ENCODE measurements around the gene SLF2. TPM values are rescaled to one million over a fixed set of nuclear protein-coding genes. Genes with fewer than 3 reads are reported as not detected.
"Not testable (repeated sequence)": the region's sequence is repeated elsewhere in the genome, so short reads cannot be mapped to it uniquely, and the experiment has no call there.

Gene SLF2
- total RNA-seq, 2 experiments from 2014 or later = 30.2 to 30.5 TPM

GRCh38 chr10:100970914-100971811 is 58.4 kb downstream of the SLF2 start:
- no peak overlapping the region for H3K27ac Mint-ChIP-seq
- no peaks in the 10 kb centered on the region for H3K9me3 Mint-ChIP-seq
- H3K36me3 Mint-ChIP-seq = no peaks in the 10 kb centered on the region
- peaks cover 13% of the 10 kb centered on the region for H3K4me1 Mint-ChIP-seq
- H3K4me3 Mint-ChIP-seq = no peak overlapping the region
- H3K27me3 Mint-ChIP-seq = no peaks in the 10 kb centered on the region
- DNase-seq = no peak

GRCh38 chr10:100972115-100972903 is 59.5 kb downstream of the SLF2 start:
- Mint-ChIP-seq H3K36me3 (no peaks in the 10 kb centered on the region), H3K27me3 (no peaks in the 10 kb centered on the region), H3K4me1 (peaks cover 13% of the 10 kb centered on the region), H3K4me3 (no peak overlapping the region), H3K27ac (no peak overlapping the region), H3K9me3 (no peaks in the 10 kb centered on the region)
- no peak for DNase-seq

GRCh38 chr10:100972904-100973535 is 60.3 kb downstream of the SLF2 start:
- Mint-ChIP-seq H3K27me3 (no peaks in the 10 kb centered on the region), H3K27ac (no peak overlapping the region), H3K4me1 (peaks cover 13% of the 10 kb centered on the region), H3K9me3 (no peaks in the 10 kb centered on the region), H3K4me3 (no peak overlapping the region), H3K36me3 (no peaks in the 10 kb centered on the region)
- no peak for DNase-seq

GRCh38 chr10:100975397-100975796 is 62.6 kb downstream of the SLF2 start:
- not testable (repeated sequence) for H3K27ac Mint-ChIP-seq, H3K4me3 Mint-ChIP-seq, H3K27me3 Mint-ChIP-seq, H3K9me3 Mint-ChIP-seq, H3K36me3 Mint-ChIP-seq, H3K4me1 Mint-ChIP-seq, DNase-seq

- peaks cover 4% of the 10 kb centered on the region for H3K4me1 Mint-ChIP-seq
- H3K27ac Mint-ChIP-seq = no peak overlapping the region
- no peak for DNase-seq
- H3K27me3 Mint-ChIP-seq = no peaks in the 10 kb centered on the region
- H3K36me3 Mint-ChIP-seq = no peaks in the 10 kb centered on the region
- no peak overlapping the region for H3K4me3 Mint-ChIP-seq
- H3K9me3 Mint-ChIP-seq = no peaks in the 10 kb centered on the region
These were observed 64.1 kb downstream of the SLF2 start for GRCh38 chr10:100976906-100977305.

GRCh38 chr10:100977436-100977835 is 64.7 kb downstream of the SLF2 start:
- Mint-ChIP-seq H3K36me3 (no peaks in the 10 kb centered on the region), H3K4me3 (no peak overlapping the region)

GRCh38 chr10:100978121-100978900 is 65.5 kb downstream of the SLF2 start:
- no peaks in the 10 kb centered on the region for H3K9me3 Mint-ChIP-seq
- H3K27ac Mint-ChIP-seq = no peak overlapping the region
- no peak overlapping the region for H3K4me3 Mint-ChIP-seq
- DNase-seq = no peak
- H3K36me3 Mint-ChIP-seq = no peaks in the 10 kb centered on the region
- no peaks in the 10 kb centered on the region for H3K27me3 Mint-ChIP-seq
- no peaks in the 10 kb centered on the region for H3K4me1 Mint-ChIP-seq

More at GRCh38 chr10:100977436-100977835, 64.7 kb downstream of the SLF2 start:
- Mint-ChIP-seq H3K27me3 (no peaks in the 10 kb centered on the region), H3K4me1 (peaks cover 3% of the 10 kb centered on the region), H3K27ac (no peak overlapping the region), H3K9me3 (no peaks in the 10 kb centered on the region)
- no peak for DNase-seq

GRCh38 chr10:100978901-100979195 is 66.1 kb downstream of the SLF2 start:
- H3K9me3 Mint-ChIP-seq = no peaks in the 10 kb centered on the region
- H3K27ac Mint-ChIP-seq = no peak overlapping the region
- no peaks in the 10 kb centered on the region for H3K27me3 Mint-ChIP-seq

GRCh38 chr10:100979791-100980272 is 67.1 kb downstream of the SLF2 start:
- DNase-seq = no peak
- Mint-ChIP-seq H3K27me3 (no peaks in the 10 kb centered on the region), H3K27ac (no peak overlapping the region), H3K9me3 (no peaks in the 10 kb centered on the region), H3K4me3 (no peak overlapping the region), H3K36me3 (no peaks in the 10 kb centered on the region), H3K4me1 (no peaks in the 10 kb centered on the region)

More at GRCh38 chr10:100978901-100979195, 66.1 kb downstream of the SLF2 start:
- DNase-seq = no peak
- Mint-ChIP-seq H3K4me3 (no peak overlapping the region), H3K36me3 (no peaks in the 10 kb centered on the region), H3K4me1 (no peaks in the 10 kb centered on the region)

- Mint-ChIP-seq H3K9me3 (no peaks in the 10 kb centered on the region), H3K4me3 (no peak overlapping the region), H3K4me1 (no peaks in the 10 kb centered on the region), H3K36me3 (no peaks in the 10 kb centered on the region), H3K27me3 (no peaks in the 10 kb centered on the region), H3K27ac (no peak overlapping the region)
- DNase-seq = no peak
These were observed 67.5 kb downstream of the SLF2 start for GRCh38 chr10:100980311-100980710.

GRCh38 chr10:100980711-100981110 is 67.9 kb downstream of the SLF2 start:
- H3K36me3 Mint-ChIP-seq = no peaks in the 10 kb centered on the region
- no peaks in the 10 kb centered on the region for H3K9me3 Mint-ChIP-seq
- H3K4me3 Mint-ChIP-seq = no peak overlapping the region
- no peaks in the 10 kb centered on the region for H3K27me3 Mint-ChIP-seq
- no peak for DNase-seq
- peaks cover 3% of the 10 kb centered on the region for H3K4me1 Mint-ChIP-seq
- H3K27ac Mint-ChIP-seq = no peak overlapping the region

GRCh38 chr10:100981178-100981772 is 68.5 kb downstream of the SLF2 start:
- H3K4me1 Mint-ChIP-seq = peaks cover 5% of the 10 kb centered on the region
- H3K27me3 Mint-ChIP-seq = no peaks in the 10 kb centered on the region
- H3K27ac Mint-ChIP-seq = no peak overlapping the region
- H3K9me3 Mint-ChIP-seq = no peaks in the 10 kb centered on the region
- H3K4me3 Mint-ChIP-seq = no peak overlapping the region
- H3K36me3 Mint-ChIP-seq = no peaks in the 10 kb centered on the region
- no peak for DNase-seq

- no peak for DNase-seq
- Mint-ChIP-seq H3K27ac (no peak overlapping the region), H3K36me3 (peaks cover 11% of the 10 kb centered on the region), H3K27me3 (no peaks in the 10 kb centered on the region), H3K9me3 (no peaks in the 10 kb centered on the region), H3K4me1 (peaks cover 7% of the 10 kb centered on the region), H3K4me3 (no peak overlapping the region)
These were observed 70.4 kb downstream of the SLF2 start for GRCh38 chr10:100982916-100983830.

Data from activated naive CD8-positive, alpha-beta T cell treated with anti-CD3 and anti-CD28 coated beads for 36 hours (primary cell).